NOMO-1 treated with dmso at 0.1 percent for 144 hours (cell line): ENCODE results near the gene PACSIN2.

Experiments
- DNase-seq: peaks from one replicate; lab custom pipeline; 2025; ENCODE audit not compliant: unreplicated experiment; lab: John Stamatoyannopoulos, UW

The PACSIN2 gene

DNA sequence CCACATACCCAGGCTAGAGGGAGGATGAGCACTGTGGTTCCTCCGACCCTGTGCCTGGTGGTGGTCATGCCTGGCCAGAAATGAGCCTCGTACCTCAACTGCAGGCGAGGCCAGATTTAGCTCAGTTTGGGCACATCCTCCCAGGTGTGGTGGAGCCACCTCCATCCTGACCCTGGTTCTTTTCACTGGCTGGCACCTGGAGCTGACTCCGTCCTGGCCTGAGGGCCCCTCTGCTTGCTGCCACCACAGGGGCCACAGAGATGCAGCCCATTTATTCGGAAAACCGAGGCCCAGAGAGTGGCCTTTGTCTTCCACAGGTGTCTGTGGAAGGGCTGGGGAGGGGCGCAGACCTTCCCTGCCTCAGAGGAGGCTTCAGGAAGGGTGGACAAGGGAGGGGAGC, 148.8 kb downstream of the PACSIN2 start:
- no peak for DNase-seq

DNA sequence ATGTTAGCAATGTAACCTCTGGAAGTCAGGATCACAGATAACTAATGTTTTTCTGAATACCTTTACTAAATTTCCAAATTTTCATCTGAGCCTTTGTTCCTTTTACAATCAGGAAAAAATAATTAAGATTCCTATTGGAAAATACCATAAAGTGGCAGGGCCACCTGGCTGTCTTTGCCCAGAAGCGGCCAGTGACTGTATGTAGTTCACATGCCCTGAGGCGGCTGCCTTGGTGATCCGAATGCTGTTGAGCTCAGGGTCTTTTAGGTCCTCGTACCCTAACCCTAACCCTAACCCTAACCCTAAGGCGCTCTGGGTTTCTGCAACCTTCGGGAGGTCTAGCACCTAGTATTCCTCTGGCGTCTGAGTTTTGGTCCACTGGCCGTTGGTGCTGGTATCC, 149.4 kb downstream of the PACSIN2 start:
- no peak for DNase-seq

DNA sequence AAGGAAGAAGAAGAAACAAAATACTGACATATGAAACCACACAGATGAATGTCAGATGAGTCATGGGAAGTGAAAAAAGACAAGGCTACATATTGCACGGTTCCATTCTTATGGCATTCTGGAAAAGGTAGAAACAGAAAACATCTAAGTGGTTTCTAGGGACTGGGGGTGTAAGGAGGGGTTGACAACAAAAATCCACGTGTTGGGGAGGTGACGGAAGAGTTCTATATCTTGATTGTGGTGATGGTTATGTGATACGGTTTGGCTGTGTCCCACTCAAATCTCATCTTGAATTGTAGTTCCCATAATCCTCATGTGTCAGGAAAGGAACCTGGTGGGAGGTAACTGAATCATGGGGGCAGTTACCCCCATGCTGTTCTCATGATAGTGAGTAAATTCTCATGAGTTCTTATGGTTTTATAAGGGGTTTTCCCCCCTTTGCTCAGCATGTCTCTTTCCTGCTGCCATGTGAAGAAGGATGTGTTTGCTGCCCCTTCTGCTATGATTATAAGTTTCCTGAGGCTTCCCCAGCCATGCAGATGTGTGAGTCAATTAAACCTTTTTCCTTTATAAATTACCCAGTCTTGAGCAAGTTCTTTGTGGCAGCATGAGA, 151.5 kb downstream of the PACSIN2 start:
- peak; percentile 20 for DNase-seq

DNA sequence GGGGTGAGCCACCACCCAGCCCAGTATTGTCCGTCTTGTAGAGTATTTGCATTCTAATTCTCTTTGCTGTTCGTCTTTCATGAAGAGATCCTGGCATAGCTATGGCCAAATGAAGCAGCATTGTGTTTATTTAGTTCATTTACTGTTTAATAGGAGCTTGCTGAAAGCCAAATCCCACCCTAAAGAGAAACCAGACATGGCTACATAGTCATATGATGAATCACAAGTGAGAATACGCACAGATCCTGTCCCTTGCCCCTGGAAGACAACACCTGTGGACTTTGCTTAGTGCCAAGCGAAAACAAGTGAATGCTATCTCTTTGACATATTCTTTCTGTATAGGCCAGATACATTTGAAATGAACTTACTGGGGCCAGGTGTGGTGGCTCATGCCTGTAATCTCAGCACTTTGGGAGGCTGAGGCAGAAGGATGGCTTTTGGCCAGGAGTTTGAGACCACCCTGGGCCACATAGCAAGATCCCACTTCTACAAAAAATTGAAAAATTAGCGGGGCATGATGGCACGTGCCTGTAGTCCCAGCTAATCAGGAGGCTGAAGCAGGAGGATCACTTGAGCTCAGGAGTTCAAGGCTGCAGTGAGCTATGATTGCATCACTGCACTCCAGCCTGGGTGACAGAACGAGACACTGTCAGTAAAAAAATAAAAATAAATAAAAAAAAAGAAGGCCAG, 152.8 kb downstream of the PACSIN2 start:
- no peak for DNase-seq

DNA sequence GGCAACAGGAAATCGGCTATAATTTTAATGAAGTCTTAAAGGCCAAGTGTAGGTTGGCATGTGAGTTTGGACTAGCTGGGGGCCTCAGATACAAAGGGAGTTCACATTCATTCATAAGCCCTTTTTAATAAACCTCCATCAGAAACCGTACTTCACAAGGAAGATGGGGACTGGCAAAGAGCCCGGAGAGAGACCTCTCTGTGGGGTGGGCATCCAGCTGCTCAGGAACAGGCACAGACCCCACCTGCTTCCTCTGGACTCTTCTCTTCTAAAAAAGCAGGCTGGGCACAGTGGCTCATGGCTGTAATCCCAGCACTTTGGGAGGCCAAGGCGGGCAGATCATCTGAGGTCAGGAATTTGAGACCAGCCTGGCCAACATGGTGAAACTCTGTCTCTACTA, 154.0 kb downstream of the PACSIN2 start:
- no peak for DNase-seq

DNA sequence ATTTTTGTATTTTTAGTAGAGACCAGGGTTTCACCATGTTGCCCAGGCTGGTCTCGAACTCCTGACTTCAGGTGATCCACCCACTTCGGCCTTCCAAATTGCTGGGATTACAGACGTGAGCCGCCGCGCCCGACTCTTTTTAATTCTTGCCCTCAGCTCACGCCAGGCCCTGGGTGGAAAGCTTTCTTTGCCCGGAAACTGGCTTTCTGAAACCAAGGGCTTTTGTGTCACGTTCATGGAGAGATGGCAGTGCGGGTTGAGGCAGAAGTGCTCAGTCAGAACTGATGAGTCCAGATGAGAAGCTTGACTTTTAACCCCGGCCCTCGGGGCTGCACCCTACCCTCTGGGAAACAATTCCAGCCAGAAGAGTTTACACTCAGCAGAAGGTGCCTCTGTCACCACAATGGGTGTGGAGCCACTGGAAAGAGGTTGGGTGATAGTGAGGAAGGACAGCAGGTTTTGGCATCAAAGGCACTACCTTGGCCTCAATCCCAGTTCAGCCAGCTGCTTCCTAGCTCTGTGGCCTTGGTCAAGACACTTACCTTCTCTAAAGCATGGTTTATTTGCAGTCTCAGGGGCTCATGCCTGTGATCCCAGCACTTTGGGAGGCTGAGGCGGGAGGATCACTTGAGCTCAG, 157.0 kb downstream of the PACSIN2 start:
- DNase-seq = no peak

DNA sequence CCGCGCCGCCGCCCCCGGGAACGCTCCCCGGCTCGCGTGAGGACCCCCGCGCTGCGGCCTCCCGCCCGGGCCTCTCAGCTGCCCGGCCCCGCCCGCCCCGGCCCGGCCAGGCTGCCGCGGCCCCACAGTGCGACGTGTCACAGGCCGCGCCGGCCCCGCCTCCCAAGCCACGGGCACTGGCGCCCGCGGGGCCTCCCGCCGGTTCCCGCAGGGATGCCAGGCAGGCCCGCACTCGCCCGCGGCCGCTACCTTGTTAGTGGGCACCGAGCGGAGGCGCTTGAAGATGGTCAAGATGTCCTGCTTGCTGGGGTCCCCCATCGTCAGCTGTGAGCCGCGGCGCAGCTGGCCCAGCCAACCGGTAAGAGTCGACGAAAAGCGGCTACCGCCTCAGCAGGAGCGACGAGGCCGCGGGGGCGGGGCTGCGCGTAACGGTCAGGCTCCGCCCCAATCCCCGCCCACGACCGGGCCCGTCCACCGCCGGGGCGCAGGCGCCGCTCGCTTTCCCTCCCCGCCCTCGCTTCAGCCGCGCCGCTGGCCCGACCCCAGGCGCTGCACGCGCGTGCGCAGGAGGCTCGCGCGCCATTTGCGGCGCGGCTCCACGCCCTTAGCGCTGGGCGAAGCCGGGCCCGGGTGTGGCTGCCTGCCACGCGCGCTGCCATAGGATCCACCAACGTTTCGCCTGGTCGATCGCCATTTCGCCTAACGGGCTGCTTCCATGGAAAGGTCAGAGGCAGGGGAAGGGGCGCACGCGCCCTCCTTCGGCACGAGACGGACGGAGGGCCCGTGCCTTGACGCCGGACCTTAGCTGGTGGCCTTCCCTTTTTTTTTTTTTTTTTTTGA, 157.9 kb downstream of the PACSIN2 start, which contains the start of gene ARFGAP3:
Gene ARFGAP3 (minus strand): TSS at position 409 of the 840 bp plus-strand sequence. CDS start 91 bp downstream, at position 318.
- DNase-seq = peak; percentile 87

DNA sequence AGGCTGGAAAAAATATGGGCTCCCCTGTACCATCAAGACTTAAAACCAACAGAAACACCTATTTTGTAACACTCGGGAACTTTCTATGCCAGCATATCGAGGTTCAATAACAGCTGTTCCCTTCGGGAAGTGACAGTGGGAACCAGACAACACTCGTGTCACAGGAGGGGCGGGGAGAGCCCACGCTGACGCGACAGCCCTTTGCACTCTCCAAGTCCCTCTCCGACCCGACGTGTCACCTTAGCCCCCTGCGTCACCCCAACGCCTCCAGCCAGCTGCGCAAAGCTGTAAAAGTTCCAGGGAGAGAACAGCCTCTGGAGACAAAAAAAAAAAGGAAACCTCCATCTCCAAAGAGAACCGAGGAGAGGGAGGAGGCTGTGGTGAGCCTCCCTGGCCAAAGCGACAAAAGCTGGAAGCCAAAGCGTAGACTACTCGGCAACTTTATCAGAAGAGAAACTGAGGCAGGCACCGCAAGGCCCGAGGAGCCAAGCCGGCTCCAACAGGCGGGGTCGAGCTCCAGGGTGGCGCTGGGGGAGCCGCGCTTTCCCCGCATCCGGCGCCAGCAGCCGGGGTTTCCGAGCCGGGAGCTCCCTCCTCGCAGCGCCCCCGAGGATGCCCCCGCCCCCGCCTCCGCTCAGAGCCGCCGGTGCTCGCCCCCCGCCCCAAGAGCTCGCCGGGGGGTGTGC, 158.6 kb downstream of the PACSIN2 start:
- DNase-seq = no peak

DNA sequence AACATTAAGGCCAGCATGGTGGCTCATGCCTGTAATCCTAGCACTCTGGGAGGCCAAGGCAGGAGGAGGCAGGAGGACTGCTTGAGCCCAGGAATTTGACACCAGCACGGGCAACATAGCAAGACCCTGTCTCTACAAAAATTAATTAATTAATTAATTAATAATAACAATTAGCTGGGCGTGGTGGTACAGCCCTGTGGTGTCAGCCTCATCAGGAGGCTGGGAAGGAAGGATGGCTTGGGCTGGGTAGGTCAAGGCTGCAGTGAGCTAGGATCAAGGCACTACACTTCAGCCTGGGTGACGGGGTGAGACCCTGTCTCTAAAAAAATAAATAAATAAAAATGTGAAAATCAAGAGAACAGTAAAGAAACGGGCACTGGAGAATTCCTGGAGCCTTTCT, 159.2 kb downstream of the PACSIN2 start:
- DNase-seq = no peak

DNA sequence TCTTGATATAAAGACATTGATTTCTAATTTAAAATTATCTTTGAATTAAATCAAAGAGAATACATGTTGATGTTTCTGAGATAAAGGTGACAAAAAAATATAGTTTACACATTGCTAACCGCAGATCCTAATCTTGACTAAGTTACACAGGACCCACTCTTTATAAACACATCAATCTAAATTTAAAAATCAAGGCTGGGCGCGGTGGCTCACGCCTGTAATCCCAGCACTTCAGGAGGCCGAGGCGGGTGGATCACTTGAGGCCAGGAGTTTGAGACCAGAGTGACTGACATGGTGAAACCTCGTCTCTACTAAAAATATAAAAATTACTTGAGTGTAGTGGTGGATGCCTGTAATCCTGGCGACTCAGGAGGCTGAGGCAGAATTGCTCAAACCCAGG, 159.7 kb downstream of the PACSIN2 start:
- DNase-seq = no peak

DNA sequence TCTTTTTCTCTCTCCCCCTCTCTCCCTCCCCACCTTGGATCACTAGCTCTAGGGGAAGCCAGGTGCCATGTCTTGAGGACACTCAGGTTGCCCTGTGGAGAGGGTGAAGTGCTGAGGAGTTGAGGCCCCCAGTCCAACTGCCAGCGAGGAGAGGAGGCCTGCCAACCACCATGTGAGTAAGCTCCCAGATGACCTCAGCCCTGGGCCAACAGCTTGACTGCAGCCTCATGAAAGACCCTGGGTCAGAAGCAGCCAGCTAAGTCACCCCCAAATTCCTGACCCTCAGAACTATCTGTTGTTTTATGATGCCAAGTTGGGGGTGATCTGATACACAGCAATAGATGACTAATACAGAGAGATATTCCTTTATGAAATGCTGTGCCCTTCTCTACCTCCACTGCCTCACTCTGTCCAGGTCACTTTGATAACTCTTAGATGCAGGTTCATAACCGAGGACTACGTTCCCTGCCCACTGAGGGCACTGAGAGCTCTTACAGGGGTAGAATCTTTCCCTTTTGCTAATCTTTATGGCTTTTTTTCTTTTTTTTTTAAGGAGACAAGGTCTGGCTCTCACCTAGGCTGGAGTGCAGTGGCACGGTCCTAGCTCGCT, 165.9 kb downstream of the PACSIN2 start:
- DNase-seq = no peak

DNA sequence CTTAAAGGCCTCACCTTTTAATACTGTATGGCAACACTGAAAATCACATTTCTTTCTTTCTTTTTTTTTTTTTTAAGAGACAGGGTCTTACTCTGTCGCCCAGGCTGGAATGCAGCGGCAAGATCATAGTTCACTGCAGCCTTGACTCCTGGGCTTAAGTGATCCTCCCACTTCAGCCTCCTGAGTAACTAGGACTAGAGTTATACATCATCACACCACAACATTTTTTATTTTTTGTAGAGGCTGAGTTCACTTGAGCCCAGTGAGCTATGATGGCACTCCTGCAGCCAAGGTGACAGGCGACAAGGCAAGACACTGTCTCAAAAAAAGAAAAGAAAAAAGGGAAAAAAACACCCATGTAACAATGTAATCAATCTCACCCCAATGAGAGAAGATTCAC, 167.8 kb downstream of the PACSIN2 start:
- DNase-seq = no peak

DNA sequence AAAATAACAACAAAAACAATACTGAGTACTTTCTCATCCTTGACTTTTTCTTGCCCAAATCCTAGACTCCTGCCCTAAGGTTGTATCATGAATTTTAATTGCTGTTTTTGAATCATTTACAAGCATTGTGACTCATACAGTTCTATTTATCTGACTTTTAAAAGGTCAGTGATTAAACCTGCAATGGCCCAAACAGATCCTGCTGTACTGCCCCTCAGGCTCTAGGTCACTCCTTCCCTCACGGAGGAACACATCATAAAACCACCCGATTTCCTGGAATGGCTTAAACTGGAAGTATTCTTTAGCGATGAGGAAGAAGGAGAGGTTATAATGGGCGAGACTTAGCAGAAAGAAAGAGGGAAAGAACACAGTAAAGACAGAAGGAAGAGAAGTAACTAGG, 170.2 kb downstream of the PACSIN2 start:
- DNase-seq = no peak

DNA sequence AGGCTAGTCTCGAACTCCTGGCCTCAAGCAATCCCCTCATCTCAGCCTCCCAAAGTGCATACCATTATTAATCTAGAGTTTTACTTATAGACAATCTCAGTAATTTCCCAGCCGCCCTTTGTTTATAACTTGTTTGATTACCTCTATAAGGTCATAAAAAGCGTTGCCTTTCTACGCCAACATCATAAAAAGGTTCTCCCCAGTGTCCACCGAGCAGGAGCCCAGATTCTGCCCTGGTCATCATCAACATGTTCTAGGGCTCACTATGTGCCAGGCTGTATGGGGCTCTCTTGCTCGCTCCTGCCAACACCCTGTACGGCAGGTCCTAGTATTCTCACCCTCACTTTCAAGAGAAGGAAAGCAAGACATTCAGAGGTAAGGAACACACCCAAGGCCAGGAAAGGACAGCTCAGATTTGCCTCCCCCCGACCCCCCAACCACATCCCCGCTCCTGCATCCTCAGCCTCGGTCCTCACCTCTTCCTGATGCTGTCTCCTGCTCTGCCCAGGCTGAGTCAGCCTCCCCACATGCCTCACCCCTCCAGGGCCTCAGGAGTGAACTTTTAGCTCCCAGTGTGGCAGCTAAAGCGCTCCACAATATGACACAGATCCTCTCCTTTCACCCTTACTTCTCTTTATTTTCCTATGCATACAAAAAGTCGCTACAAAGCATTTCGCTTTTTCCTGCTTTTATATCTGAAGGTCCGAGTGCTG, 172.1 kb downstream of the PACSIN2 start:
- DNase-seq = no peak

DNA sequence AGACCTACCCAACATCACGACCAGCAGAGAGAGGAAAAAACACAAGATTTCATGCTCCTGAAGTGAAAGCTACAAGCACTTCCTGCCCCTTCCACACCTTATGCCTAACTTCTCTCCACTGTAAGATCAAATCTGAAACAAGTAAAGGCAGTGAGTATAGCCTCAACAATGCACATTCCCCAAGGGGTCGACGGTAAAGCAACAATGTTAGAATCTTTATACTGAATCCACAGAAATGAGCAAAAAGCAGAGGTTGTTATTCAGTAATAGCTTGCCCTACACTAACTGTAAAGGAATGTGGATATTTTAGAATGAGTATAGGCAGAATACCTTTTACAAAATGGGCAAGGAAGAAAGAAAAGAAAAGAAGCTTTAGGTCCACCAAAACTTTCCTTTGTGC, 173.5 kb downstream of the PACSIN2 start:
- DNase-seq = no peak

DNA sequence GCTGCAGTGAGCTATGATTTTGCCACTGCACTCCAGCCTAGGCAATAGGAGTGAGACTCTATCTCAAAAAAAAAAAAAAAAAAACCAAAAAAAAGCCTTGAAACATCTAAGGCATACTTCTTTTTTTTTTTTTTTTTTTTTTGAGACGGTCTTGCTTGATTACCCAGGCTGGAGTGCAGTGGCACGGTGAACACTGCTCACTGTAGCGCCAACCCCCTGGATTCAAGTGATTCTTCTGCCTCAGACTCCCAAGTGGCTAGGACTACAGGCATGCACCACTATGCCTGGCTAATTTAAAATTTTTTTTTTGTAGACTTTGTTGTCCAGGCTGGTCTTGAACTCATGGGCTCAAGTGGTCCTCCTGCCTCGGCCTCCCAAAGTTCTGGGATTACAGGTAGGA, 177.4 kb downstream of the PACSIN2 start:
- DNase-seq = no peak

DNA sequence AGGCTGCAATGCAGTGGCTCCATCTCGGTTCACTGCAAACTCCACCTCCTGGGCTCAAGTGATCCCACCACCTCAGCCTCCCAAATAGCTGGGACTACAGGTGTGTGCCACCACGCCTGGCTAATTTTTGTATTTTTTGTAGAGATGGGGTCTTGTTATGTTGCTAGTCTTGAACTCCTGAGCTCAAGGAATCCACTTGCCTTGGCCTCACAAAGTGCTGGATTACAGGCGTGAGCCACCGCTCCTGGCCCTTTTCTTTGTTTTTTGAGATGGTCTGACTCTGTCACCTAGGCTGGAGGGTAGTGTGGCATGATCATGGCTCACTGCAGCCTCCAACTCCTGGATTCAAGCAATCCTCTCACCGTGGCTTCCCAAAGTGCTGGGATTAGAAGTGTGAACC, 178.9 kb downstream of the PACSIN2 start:
- DNase-seq = no peak

DNA sequence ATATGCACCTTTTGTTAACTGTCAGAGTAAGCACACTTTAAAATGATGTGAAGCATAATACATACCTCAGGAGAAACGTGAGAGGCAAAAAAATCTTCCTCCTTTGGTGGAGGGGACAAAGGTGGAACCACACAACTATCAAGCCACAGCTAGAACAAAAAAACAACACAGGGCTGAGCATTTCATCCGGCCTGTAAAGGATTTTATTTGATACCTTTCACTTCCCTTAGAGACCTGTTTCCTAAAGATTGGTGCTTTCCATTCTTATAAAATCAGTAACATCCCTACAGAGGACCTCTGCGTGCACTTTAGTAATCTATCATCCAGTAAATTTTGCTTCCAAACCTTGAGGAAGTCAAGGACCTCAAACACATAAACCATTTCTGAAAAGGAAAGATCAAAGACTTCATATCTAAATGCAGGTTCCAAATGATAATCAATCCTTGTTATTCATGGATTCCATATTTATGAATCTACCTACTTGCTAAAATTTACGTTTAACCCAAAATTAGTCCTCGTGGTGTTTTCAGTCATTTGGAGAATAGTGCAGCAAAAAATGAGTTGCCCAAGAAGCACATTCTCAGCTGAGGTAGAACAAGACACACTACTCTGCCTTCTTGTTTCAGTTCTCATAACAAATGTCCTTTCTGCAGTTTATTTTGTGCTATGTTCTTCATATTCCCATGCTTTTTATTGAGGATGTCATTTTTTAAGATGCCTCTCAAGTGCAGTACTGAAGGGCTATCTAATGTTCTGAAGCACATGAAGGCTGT, 180.6 kb downstream of the PACSIN2 start:
- DNase-seq = no peak

DNA sequence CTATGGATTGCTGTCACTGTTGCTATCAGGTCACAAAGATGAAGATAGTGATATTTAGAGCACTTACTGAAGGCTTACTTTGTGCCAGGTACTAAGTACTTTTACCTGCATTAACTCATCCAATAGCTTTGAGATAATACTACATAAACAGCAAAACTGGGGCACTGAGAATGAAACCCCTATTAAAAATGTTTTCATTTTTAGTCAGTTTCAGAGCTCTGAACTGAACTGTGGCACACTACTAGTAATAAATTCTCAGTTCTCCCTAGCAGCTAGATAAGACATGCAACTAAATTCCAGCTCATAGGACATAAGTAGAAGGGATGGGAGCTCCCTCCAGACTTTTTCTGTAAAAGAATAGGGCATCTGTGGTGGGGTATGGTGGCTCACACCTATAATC, 181.8 kb downstream of the PACSIN2 start:
- no peak for DNase-seq
